Measurements from ENCODE around the gene ATP6V0B. TPM values are rescaled to one million over a fixed set of nuclear protein-coding genes. Genes with fewer than 3 reads are reported as not detected.

ATP6V0B gene
- total RNA-seq, 1 donor from 2014 or later = 75.5 TPM

GRCh38 chr1:43956234-43956633, 18.5 kb upstream of the ATP6V0B start:
- intact Hi-C loops (cut with micrococcal nuclease) = no loop called here
- Mint-ChIP-seq H3K4me1 (peaks cover 5% of the 10 kb centered on the region), H3K27me3 (no peaks in the 10 kb centered on the region), H3K9me3 (no peaks in the 10 kb centered on the region), H3K4me3 (no peak overlapping the region), H3K36me3 (ENCODE audit: low read depth) (peaks cover 32% of the 10 kb centered on the region), H3K27ac (no peak overlapping the region)
- ATAC-seq (ENCODE audit: low read depth) = no peak
- ChIA-PET CTCF (no interaction called here), POLR2A (no interaction called here)
- no peak for DNase-seq
- TF ChIP-seq CTCF (IDR thresholded peaks at IDR 0.05) = no peak

GRCh38 chr1:43957407-43958040, 17.2 kb upstream of the ATP6V0B start:
- no peak for TF ChIP-seq CTCF (IDR thresholded peaks at IDR 0.05)
- Mint-ChIP-seq H3K27me3 (no peaks in the 10 kb centered on the region), H3K4me1 (no peaks in the 10 kb centered on the region), H3K27ac (no peak overlapping the region), H3K36me3 (ENCODE audit: low read depth) (peaks cover 38% of the 10 kb centered on the region), H3K4me3 (no peak overlapping the region), H3K9me3 (no peaks in the 10 kb centered on the region)
- intact Hi-C loops (cut with micrococcal nuclease) = no loop called here
- no peak for ATAC-seq (ENCODE audit: low read depth)
- ChIA-PET CTCF (no interaction called here), POLR2A (no interaction called here)
- DNase-seq = no peak

GRCh38 chr1:43958351-43959255, 16.2 kb upstream of the ATP6V0B start:
- CTCF ChIA-PET = no interaction called here
- Mint-ChIP-seq H3K9me3 (no peaks in the 10 kb centered on the region), H3K27ac (no peak overlapping the region), H3K27me3 (no peaks in the 10 kb centered on the region), H3K4me1 (no peaks in the 10 kb centered on the region), H3K36me3 (ENCODE audit: low read depth) (peaks cover 43% of the 10 kb centered on the region), H3K4me3 (no peak overlapping the region)
- intact Hi-C loops (cut with micrococcal nuclease) = no loop called here
- POLR2A ChIA-PET = no interaction called here
- TF ChIP-seq CTCF (IDR thresholded peaks at IDR 0.05) = no peak
- ATAC-seq (ENCODE audit: low read depth) (no peak), DNase-seq (no peak)

GRCh38 chr1:43960798-43961197, 14.0 kb upstream of the ATP6V0B start:
- H3K9me3 Mint-ChIP-seq = no peaks in the 10 kb centered on the region
- TF ChIP-seq CTCF (IDR thresholded peaks at IDR 0.05) = no peak
- peaks cover 43% of the 10 kb centered on the region for H3K36me3 Mint-ChIP-seq (ENCODE audit: low read depth)
- no peak overlapping the region for H3K27ac Mint-ChIP-seq
- intact Hi-C loops (cut with micrococcal nuclease) = no loop called here
- ChIA-PET POLR2A (no interaction called here), CTCF (no interaction called here)
- no peak overlapping the region for H3K4me3 Mint-ChIP-seq
- no peaks in the 10 kb centered on the region for H3K4me1 Mint-ChIP-seq
- H3K27me3 Mint-ChIP-seq = no peaks in the 10 kb centered on the region
- DNase-seq = no peak
- no peak for ATAC-seq (ENCODE audit: low read depth)

GRCh38 chr1:43961692-43962091, 13.1 kb upstream of the ATP6V0B start:
- Mint-ChIP-seq H3K4me3 (no peak overlapping the region), H3K4me1 (no peaks in the 10 kb centered on the region), H3K27me3 (no peaks in the 10 kb centered on the region), H3K9me3 (no peaks in the 10 kb centered on the region), H3K27ac (no peak overlapping the region), H3K36me3 (ENCODE audit: low read depth) (peaks cover 43% of the 10 kb centered on the region)
- intact Hi-C loops (cut with micrococcal nuclease) = no loop called here
- CTCF ChIA-PET = no interaction called here
- TF ChIP-seq CTCF (IDR thresholded peaks at IDR 0.05) = no peak
- POLR2A ChIA-PET = no interaction called here
- ATAC-seq (ENCODE audit: low read depth) = no peak
- DNase-seq = no peak
